ENCODE measurements around the gene VIL1.

DNA sequence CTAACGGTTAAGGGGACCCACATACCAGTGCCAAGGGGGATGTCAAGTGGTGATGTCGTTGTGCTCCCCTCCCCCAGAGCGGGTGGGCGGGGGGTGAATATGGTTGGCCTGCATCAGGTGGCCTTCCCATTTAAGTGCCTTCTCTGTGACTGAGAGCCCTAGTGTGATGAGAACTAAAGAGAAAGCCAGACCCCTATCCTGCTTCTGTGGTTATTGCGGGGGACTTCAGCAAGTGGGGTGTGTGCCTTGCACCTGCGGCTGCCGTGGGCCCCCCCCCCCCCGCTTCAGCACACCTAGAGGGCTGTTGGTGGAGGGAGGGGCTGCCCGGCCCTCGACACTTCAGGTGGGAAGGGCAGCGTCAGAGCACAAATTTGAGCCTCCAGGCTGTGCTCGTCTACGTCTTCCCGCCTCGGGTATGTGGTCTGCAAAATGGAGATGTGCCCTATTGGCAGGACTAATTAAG, 13.1 kb upstream of the VIL1 start:
- TF ChIP-seq, protein P1, sequence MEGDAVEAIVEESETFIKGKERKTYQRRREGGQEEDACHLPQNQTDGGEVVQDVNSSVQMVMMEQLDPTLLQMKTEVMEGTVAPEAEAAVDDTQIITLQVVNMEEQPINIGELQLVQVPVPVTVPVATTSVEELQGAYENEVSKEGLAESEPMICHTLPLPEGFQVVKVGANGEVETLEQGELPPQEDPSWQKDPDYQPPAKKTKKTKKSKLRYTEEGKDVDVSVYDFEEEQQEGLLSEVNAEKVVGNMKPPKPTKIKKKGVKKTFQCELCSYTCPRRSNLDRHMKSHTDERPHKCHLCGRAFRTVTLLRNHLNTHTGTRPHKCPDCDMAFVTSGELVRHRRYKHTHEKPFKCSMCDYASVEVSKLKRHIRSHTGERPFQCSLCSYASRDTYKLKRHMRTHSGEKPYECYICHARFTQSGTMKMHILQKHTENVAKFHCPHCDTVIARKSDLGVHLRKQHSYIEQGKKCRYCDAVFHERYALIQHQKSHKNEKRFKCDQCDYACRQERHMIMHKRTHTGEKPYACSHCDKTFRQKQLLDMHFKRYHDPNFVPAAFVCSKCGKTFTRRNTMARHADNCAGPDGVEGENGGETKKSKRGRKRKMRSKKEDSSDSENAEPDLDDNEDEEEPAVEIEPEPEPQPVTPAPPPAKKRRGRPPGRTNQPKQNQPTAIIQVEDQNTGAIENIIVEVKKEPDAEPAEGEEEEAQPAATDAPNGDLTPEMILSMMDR (IDR thresholded peaks at IDR 0.05), result no peak
- no peak for TF ChIP-seq POLR2A (IDR thresholded peaks at IDR 0.05)
